Measurements from ENCODE around the gene RHOBTB1. TPM values are rescaled to one million over a fixed set of nuclear protein-coding genes. Genes with fewer than 3 reads are reported as not detected.

RHOBTB1 gene
- total RNA-seq, 4 donors from 2014 or later, result 2.4 to 6.9 (median 4.2) TPM

DNA sequence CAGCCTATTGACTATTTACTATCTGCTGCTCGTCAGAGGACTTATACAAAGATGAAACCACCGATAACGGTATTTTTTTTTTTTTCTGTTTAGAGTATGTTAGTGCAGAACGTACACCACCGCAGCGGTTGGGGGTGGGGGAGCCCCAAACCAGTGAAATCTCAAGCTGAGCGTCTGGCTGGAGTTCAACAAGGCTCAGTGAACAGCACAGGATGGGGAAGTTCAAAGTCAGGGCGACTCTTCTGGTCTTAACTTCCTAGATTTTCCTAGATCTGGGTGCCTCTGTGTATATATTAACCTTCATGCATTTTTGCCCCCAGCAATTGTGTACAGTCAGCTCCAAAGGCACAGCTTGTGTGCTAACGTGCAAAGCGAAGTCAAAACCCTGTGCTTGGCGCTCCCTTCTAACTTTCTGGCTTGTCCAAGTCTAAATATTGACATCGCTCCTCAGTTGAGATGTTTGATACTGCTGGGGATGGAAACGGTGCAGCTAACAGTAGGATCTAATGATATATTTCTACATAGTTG lies 1.1 kb downstream of the RHOBTB1 start:
- H3K4me3 ChIP-seq (ENCODE audit: low read depth, poor library complexity, severe bottlenecking), result peak overlapping the region; percentile 73
- DNase-seq (ENCODE audit: low spot score in 2 of 2), result peak in 1 of 2 donors; percentile 43
- WGBS, 2 donors, result 0 to 2% methylated on average over 13 of the region's 13 CpGs
- TF ChIP-seq POLR2A (IDR thresholded peaks at IDR 0.05), result no peak
- TF ChIP-seq, protein P1, sequence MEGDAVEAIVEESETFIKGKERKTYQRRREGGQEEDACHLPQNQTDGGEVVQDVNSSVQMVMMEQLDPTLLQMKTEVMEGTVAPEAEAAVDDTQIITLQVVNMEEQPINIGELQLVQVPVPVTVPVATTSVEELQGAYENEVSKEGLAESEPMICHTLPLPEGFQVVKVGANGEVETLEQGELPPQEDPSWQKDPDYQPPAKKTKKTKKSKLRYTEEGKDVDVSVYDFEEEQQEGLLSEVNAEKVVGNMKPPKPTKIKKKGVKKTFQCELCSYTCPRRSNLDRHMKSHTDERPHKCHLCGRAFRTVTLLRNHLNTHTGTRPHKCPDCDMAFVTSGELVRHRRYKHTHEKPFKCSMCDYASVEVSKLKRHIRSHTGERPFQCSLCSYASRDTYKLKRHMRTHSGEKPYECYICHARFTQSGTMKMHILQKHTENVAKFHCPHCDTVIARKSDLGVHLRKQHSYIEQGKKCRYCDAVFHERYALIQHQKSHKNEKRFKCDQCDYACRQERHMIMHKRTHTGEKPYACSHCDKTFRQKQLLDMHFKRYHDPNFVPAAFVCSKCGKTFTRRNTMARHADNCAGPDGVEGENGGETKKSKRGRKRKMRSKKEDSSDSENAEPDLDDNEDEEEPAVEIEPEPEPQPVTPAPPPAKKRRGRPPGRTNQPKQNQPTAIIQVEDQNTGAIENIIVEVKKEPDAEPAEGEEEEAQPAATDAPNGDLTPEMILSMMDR (IDR thresholded peaks at IDR 0.05), result no peak
- intact Hi-C loops (cut with DNase I; ENCODE audit: low total_unique reads), result no loop called here

DNA sequence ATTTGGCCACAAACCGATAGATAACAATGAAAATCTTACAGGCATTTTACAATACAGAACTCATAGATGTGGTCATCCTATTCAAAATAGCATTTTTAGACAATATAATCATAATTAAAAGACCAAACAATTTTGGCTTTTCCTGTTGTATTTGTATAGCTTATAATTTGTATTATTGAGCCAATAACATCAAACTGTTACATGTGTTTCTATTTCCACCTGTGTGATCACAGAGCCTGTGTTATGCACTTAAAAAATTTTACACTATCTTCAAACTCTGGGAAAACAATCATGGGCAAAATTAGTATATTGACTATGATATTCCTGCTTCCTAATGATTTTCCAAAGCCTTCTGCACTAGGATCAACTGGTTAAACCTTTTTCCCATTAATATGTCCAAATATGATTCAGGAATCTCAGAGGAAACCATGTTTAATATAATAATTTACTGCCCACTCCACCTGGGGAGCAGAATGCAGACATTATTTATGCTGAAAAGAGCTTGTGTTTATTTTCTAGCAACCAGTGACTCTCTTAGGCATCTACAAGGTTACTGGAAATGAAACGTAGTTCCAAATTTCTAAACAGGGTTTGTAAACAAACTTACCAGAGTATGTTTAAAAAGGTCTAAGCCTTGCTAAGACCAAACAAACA lies 1.7 kb downstream of the RHOBTB1 start:
- TF ChIP-seq, protein P1 (IDR thresholded peaks at IDR 0.05), result no peak
- no peak for TF ChIP-seq POLR2A (IDR thresholded peaks at IDR 0.05)

DNA sequence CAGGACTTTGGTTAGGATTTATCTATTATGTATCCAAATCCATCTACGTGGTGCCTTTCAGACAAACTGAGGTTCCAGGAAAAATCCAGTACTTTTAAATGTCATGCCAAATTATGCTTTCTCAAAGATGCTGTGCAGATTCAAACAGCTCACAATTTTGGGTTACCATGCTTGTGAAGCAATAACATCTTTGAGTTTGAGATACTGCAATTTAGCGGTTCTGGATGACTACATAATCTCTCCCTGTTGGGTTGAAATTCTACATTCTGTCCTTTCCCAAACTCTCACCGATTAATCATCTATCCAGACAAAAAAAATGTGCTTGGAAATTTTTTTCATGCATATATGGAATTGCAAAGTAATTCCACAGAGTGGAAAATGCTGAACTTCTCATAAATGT lies 3.5 kb downstream of the RHOBTB1 start:
- 72 to 94% methylated on average over 3 of the region's 3 CpGs for WGBS, 2 donors
- intact Hi-C loops (cut with DNase I; ENCODE audit: low total_unique reads), result no loop called here

More for the DNA sequence above, 1.7 kb downstream of the RHOBTB1 start:
- H3K4me3 ChIP-seq (ENCODE audit: low read depth, poor library complexity, severe bottlenecking), result no peak overlapping the region
- intact Hi-C loops (cut with DNase I; ENCODE audit: low total_unique reads), result no loop called here
- DNase-seq (ENCODE audit: low spot score in 2 of 2), result no peak
- WGBS, 2 donors, result 37 to 40% methylated on average over 2 of the region's 2 CpGs

DNA sequence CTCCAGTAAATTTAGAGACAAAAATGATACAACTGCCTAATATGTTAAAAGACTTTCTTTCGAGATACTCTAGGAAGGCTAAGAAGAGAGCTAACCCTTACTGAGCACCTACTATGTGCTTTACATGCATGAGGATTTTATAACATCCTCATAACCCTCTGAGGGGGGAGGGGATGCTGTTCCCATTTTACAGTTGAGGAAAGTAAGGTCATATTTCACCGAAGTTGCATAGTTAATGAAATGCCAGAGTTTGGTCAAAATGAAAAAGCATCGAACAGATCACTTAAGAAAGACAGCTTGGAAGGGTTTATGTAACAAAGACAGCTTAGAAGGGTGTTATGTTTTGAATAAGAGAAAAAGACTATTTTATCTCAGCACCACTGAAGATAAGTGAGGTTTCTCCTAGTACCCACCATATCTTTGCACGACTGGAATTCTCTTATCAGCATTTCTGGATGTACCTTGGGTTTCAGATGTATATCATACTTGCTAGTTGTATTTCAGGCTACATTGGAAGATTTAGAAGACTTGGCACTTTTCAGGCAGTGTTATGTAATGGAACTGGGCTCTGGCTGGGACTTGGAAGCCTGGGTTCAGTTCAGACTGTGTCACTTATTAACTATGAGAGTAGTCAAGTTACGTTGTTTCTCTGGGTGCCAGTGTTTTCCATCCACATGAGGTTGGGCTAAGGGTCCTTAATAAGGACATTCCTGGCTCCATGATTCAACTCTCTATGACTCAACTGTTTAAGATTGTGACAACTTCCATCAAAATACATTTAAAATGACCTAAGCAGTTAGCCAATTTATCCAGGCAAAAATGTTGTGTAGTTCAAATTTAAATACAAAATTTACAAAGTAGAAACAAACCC lies 6.0 kb downstream of the RHOBTB1 start:
- DNase-seq (ENCODE audit: low spot score in 2 of 2), result no peak
- 75 to 79% methylated on average over 5 of the region's 5 CpGs for WGBS, 2 donors
- TF ChIP-seq, protein P1 (IDR thresholded peaks at IDR 0.05), result no peak
- TF ChIP-seq POLR2A (IDR thresholded peaks at IDR 0.05), result no peak
- intact Hi-C loops (cut with DNase I; ENCODE audit: low total_unique reads), result no loop called here
- no peak overlapping the region for H3K4me3 ChIP-seq (ENCODE audit: low read depth, poor library complexity, severe bottlenecking)

More for the DNA sequence above, 3.5 kb downstream of the RHOBTB1 start:
- TF ChIP-seq, protein P1 (IDR thresholded peaks at IDR 0.05), result no peak
- no peak for TF ChIP-seq POLR2A (IDR thresholded peaks at IDR 0.05)
- no peak overlapping the region for H3K4me3 ChIP-seq (ENCODE audit: low read depth, poor library complexity, severe bottlenecking)
- DNase-seq (ENCODE audit: low spot score in 2 of 2), result no peak

DNA sequence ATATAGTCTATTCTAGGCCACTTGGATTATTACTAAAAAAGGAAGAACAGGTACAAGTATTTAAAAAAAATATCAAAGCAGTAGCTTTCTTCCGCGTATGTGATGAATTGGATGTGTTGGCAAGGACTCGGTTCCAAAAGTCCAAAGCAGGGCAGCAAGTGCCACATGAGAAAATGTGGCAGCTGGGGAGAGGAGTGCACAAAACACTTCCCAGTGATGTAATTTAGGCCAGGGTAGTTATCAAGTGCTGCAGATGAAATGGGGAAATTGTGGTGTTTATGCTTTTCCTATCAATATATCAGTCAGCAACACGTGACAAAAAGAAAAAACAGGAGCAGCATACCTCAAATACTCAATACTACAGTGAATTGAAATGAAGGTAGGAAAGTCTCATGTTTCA lies 7.0 kb downstream of the RHOBTB1 start:
- no peak for DNase-seq (ENCODE audit: low spot score in 2 of 2)
- 75 to 78% methylated on average over 4 of the region's 4 CpGs for WGBS, 2 donors
- TF ChIP-seq POLR2A (IDR thresholded peaks at IDR 0.05), result no peak
- TF ChIP-seq, protein P1 (IDR thresholded peaks at IDR 0.05), result no peak
- H3K4me3 ChIP-seq (ENCODE audit: low read depth, poor library complexity, severe bottlenecking), result no peak overlapping the region
- intact Hi-C loops (cut with DNase I; ENCODE audit: low total_unique reads), result no loop called here
